M059J (cell line): ENCODE measurements around the gene RNF114. TPM values are rescaled to one million over a fixed set of nuclear protein-coding genes. Genes with fewer than 3 reads are reported as not detected.
"Not testable (repeated sequence)": the region's sequence is repeated elsewhere in the genome, so short reads cannot be mapped to it uniquely, and the experiment has no call there.

Experiments
- DNase-seq: peaks from one replicate; pipeline ENCODE4 v3.0.0-alpha.2; 2012; ENCODE audit warnings: low read depth
- total RNA-seq: library from RNA; depleted of rRNA; stranded (reverse); fragments of >200 nt; shearing (Covaris generic); gene quantifications from 2 replicates; pipeline ENCODE4 v1.2.3, GENCODE V29; 2014; rRNA removed

RNF114 gene, protein sequence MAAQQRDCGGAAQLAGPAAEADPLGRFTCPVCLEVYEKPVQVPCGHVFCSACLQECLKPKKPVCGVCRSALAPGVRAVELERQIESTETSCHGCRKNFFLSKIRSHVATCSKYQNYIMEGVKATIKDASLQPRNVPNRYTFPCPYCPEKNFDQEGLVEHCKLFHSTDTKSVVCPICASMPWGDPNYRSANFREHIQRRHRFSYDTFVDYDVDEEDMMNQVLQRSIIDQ
- total RNA-seq, result 372 and 527 TPM in 2 replicates

DNA sequence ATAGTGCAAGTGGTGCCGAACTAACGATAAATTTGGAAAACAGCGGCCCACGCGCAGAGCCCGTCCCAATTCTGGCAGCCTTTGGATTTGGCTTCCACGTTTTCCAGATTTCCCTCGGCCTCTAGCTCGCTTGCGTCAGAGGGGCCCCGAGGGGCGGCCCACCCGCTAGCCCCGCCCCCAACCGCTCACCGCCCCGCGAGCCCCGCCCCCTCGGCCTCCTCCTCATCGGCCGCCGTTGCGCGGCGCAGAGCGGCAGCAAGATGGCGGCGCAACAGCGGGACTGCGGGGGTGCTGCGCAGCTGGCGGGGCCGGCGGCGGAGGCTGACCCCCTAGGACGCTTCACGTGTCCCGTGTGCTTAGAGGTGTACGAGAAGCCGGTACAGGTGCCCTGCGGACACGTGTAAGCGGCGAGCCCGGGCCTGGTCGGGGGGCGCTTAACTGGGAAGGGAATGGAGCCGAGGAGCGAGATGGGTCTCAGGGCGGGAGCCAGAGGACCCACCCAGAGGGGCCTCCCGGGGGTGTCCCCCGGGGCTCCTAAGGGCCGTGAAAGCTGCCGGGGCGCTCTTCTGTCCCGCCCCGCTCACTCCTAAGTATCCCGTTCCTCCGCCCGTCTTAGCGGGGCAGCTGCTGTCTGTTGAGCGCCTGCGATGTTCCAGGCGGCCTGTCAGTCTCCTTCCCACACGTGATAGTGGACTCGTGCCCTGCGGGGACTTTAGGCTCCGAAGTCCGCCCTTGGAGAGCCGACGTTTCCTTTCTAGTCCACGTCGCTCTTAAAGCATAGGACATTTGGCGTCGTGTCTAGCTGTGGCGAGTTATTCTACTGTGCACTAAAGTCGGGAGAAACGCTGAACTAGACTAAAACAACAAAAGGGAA is at the start of gene RNF114:
Gene RNF114 (plus strand): TSS at position 245 of the 874 bp plus-strand sequence. CDS start 16 bp downstream, at position 261.
- DNase-seq, result peak; percentile 90

DNA sequence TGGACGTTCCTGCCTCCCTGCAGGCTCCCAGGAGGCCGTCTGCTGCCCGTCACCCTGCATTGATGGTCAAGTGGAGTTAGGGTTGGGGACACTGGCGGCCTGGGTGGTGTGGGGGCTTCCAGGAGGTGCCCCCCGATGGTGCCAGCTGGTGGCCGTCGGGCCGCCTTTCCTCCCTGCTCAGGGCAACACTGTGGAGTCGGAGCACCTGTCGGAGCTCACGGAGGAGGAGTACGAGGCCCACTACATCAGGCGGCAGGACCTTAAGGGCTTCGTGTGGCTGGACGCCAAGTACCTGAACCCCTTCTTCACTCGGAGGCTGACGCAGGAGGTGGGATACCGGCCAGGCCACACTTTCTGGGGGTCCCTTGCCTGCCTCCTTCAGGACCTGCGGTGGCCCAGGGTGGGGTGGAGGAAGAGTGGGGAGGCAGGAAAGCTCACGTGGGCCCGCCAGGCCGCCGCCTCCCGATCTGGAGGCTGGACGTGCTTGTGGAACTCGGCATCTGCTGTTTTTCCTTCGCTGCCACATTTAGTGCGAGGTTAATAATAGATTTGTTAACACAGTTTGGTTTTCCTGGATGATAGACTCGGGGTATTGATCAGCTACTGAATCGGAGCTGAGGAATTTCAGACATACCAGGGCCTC is 49.5 kb upstream of the RNF114 start:
- no peak for DNase-seq

- DNase-seq, result peak; percentile 80
These were observed 48.7 kb upstream of the RNF114 start for GRCh38 chr20:49887251-49888211.

GRCh38 chr20:49888212-49889000 is 47.8 kb upstream of the RNF114 start:
- peak; percentile 95 for DNase-seq

DNA sequence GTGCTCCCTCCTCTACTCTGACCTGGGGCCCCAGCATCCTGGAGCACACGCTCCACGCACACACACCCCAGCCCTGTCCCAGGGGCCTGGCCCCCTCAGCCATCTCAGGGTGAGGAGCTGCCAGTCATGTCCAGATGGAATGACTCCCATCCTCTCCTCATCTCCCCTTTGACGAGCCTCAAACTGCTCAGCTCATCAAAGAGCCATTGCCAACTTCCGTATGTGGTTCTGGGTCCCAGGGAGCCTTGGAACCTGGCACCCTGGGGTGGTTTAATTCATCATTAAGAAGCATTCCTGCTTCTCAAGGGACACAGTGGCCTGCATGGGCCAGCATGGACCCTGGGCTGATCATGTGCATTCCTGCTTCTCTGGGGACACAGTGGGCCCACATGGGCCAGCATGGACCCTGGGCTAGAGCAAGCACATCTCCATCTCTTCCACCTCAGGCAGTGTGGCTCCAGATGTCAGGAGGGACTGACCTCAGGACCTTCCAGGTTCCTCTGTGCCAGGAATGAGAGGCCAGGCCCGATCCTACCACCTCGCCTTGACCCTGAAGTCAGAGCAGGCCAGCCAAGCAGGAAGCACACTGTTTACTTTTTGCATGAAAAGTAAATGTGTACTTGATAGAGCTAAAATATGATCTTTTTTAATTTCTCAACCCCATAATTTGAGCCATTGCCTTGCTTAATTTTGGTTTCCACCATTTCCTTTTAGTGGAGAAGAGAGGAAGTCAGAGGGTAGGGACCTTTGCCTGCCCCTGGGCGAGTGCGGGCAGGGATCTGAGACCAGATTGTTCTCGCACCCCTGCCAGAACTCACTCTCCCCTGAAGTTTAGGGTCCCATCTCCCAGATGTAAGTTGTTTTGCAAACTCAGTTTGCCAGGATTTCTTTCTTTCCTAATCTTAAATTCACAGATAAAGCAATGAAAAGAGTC is 46.9 kb upstream of the RNF114 start:
- no peak for DNase-seq

- DNase-seq, result no peak
These were observed 46.3 kb upstream of the RNF114 start for GRCh38 chr20:49889935-49890333.

DNA sequence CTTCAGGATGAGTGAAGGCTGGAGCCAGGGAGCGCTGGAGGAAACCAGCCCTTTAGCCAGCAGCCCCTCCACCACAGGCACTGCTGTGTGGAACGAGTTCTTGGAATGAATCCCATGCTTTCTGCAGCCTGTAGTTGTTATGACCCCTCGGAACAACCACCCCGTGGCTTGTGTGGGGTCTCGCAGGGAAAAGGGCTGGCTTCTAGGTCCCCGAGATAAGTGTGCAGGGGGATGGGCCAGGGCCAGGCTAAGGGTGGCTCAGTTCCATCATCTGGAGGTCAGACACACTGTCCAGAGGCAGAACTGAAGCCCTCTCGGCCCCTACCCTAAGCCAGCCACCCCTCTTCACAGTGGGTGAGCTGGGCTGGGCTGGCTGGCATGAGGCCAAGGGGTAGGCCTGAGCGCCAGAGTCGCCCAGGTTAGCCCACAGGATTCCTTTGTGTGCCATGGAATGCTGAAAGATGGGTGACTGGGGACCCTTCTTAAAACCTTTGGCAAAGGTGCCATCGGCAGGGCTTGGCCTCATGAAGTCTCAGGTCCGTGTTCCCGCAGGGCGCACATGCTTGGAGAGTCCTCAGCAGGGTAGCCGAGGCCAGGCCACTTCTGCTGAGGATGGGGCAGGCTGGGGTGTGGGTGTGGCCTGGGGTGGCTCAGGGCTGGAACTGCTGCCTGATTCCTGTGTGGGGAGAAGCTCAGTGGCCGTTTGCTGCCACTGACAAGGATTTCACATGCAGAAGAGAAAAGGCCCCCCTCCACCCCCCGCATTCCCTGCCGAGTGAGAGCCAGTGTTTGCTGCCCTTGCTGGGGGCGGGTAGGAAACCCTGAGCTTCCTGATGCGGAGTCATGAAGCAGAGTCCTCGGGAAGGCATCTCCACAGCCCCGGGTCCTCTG is 45.5 kb upstream of the RNF114 start:
- DNase-seq, result no peak

GRCh38 chr20:49891476-49892110 is 44.6 kb upstream of the RNF114 start:
- no peak for DNase-seq

DNA sequence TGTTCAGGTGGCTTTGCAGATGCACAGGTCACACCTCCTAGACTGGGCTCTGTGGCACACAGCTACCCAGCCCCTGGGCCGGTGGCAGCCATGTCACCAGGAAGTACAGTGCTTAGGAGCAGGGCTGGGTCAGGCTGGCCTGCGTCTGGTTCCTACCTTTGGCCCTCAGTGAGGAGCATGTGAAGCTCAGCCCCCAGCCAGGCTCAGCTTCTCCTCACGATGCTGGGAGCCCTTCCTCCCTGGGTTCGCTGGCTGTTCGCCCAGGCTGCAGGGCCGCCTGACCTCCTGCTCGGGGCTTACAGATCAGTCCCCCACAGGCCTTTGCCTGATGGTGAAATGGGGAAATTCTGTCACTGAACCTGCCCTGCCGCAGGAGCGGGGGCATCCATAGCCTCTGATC is 43.9 kb upstream of the RNF114 start:
- DNase-seq, result no peak

DNA sequence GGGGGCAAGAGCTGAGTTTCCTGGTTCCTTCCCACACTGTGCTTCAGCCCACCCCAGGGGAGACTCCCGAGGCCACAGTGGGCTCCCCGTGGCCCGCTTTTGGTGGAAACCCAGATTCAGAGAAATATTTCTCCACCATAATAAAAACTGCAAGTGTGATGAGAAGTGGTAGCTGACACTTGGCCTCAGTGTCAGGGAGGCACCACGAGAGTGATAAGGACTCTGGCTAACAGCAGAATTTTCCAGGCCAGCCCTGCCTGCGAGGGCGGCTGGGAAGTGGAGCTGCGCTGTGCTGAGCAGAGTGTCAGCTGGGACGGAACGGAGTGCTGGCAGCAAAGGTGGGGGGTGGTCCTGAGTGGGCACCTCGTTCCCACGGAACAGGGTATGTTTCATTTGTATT is 43.4 kb upstream of the RNF114 start:
- DNase-seq, result no peak

DNA sequence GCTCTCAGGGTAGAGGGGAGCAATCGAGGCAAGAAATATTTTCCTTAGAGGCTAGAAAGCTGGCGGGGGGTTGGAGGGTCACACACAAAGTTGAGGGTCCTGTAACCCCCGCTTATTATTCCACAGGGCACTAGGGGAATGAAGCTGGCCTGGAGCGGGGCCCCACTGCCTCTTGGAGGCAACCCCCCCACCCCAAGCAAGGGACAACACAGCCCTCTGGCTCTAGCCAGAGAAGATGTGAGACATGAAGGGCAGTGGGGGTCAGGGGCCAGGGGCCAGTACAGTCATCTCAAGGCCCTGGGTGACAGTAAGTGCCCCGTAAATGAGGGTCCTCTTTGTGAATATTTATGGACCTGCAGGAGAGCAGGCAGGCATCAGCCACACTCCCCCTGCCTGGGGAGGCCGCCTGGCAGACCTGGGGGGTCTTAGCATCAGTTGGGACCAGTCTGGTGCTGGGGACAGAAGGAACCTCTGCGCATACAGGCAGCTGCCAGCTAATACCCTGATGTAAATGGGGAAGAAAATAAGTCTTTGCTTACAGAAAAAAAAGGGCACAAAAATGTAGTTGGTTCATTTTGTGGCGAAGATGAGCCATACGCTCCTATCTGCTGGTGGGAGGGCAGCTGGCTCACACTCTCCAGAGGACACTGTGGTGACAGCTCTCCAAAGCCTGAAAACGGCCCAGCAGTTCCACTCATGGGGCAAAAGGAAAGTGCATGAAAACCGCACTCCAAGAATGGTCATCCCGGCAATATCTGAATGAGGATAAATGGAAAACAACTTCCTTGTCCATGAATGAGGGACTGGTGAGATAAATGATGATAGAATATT is 42.7 kb upstream of the RNF114 start:
- no peak for DNase-seq

- no peak for DNase-seq
These were observed 42.1 kb upstream of the RNF114 start for GRCh38 chr20:49894073-49894470.

GRCh38 chr20:49895474-49896093 is 40.6 kb upstream of the RNF114 start:
- not testable (repeated sequence) for DNase-seq

DNA sequence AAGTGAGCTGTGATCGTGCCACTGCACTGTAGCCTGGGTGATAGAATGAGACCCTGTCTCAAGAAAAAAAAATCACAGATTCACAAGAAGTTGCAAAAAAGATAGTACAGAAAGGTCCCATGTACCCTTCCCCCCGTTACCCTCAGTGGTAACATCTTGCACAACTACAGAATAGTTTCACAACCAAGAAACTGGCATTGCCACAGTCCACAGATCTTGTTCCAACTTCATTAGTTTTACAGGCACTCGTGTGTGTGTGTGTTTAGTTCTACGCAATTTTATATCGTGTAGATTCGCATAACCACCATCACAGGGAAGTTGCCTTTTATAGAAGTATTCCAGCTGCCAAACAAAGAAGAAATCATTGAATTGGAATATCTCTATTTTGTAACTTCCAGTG is 40.0 kb upstream of the RNF114 start:
- no peak for DNase-seq

DNA sequence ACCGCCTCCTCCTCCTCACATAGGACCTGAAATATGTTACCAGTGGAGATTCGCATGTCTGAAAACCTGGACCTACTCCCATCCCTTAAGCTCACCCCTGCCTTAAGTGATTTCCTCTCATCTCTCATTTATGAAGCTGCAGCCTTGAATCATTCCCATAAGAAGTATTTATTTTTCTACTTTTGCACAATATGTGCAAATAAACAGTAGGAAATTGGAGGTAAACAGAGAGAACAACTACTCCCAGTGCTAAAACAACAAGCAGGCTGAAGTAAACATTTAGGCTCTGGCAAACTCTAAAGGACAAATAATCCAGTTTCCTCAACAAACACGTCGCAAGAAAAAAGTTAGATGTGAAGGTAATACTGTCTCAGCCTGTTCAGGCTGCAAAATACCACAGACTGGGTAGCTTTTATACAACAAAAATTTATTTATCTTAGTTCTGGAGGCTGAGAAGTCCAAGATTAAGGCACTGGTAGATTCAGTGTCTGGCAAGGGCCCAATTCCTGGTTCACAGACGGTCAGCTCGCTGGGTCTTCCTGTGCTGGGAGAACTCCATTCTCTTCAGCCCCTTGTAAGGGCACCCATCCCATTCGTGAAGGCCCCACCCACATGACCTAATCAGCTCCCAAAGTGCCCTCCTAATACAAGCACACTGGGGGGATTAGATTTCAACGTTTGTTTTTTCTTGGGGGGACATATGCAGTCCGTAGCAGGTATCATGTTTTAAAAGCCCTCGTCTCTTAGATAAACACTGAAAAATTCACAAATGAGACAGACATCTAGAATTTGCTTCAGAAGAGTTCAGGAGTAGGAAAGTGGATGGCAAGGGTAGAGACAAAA is 36.4 kb upstream of the RNF114 start:
- no peak for DNase-seq

DNA sequence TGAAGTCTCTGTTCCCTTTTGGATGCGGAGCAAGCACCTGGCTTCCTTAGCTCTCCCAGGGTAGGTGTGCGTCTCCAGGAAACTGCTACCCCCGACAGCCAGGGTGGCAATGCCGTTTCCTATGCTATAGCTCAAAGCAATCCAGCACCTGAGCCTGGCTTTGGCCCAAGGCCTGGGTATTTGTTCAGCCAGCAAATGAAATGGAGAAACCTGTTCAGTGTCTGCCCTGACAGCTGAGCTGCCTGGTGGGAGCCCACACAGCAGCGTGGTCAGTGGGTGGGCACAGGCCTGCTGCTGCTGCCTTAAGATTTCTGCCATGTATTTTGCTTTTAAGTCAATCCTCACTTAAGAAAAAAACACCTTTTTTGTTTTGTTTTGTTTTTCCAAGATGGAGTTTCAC is 34.6 kb upstream of the RNF114 start:
- no peak for DNase-seq
